GM12892 (cell line): ENCODE data around the gene ABCA7.

Experiments
- POLR2A ChIP-seq: IDR thresholded peaks from 2 replicates; pipeline ENCODE4 v1.6.1; 2011; ENCODE audit warnings: low read depth, low read length, control low read depth
- POLR2AphosphoS5 ChIP-seq: IDR thresholded peaks from 2 replicates; pipeline ENCODE4 v1.6.1; 2011; ENCODE audit warnings: low read depth, low read length, control low read depth
- TAF1 ChIP-seq: IDR thresholded peaks from 2 replicates; pipeline ENCODE4 v1.6.1; 2011; ENCODE audit warnings: low read depth, mild to moderate bottlenecking, control low read depth, low read length, borderline replicate concordance

- TF ChIP-seq TAF1 = no peak
- TF ChIP-seq POLR2AphosphoS5 = no peak
- no peak for TF ChIP-seq POLR2A
Observed at GRCh38 chr19:1051791-1052190, 11.9 kb downstream of the ABCA7 start.
